ENCODE data around the gene MED8. TPM values are rescaled to one million over a fixed set of nuclear protein-coding genes. Genes with fewer than 3 reads are reported as not detected.

MED8 gene
- total and polyA plus RNA-seq, 12 donors = 10.5 to 32.4 (median 13.9) TPM

DNA sequence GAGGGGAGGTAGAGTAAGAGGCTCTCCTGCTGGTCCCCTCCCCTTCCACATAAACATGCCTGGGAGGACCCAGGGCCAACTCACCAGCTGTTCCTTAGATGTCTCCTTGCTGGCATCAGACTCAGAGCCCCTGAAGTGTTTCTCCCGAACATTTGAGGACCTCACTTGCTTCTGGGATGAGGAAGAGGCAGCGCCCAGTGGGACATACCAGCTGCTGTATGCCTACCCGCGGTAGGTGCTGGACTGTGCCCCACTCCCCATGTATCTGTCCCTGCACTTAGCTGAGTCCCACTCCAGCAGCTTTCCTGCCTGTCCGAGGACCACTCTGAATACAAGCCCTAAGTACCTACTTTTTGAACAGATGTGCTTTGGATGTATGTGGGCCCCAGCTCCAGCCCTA lies 51.6 kb downstream of the MED8 start:
- no peak for ATAC-seq
- Histone ChIP-seq H3K9me3 (no peaks in the 10 kb centered on the region), H3K27ac (no peak overlapping the region), H3K27me3 (no peaks in the 10 kb centered on the region), H3K4me1 (peaks cover 0 to 5% (median 0%) of the 10 kb centered on the region in 9 donors), H3K4me3 (no peak overlapping the region), H3K36me3 (no peaks in the 10 kb centered on the region)
- intact Hi-C loops (cut with DNase I) = no loop called here
- 86 to 89% methylated on average over 5 of the region's 5 CpGs for WGBS, 2 donors
- TF ChIP-seq, protein P1, sequence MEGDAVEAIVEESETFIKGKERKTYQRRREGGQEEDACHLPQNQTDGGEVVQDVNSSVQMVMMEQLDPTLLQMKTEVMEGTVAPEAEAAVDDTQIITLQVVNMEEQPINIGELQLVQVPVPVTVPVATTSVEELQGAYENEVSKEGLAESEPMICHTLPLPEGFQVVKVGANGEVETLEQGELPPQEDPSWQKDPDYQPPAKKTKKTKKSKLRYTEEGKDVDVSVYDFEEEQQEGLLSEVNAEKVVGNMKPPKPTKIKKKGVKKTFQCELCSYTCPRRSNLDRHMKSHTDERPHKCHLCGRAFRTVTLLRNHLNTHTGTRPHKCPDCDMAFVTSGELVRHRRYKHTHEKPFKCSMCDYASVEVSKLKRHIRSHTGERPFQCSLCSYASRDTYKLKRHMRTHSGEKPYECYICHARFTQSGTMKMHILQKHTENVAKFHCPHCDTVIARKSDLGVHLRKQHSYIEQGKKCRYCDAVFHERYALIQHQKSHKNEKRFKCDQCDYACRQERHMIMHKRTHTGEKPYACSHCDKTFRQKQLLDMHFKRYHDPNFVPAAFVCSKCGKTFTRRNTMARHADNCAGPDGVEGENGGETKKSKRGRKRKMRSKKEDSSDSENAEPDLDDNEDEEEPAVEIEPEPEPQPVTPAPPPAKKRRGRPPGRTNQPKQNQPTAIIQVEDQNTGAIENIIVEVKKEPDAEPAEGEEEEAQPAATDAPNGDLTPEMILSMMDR (IDR thresholded peaks at IDR 0.05) = no peak
- no peak for DNase-seq

DNA sequence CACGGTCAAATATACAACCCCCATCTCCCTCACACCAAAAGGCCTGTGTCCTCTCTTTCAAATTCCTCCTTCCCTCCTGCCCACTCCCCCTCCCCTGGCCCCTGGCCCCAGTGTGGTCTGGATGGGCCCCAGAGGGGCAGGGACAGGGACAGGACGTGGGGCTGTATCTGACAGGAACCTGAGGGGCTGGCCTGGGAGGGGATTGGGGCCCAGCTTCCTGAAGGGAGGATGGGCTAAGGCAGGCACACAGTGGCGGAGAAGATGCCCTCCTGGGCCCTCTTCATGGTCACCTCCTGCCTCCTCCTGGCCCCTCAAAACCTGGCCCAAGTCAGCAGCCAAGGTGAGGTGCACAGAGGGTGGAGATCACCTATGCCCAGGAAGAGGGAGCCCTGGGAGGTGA lies 52.0 kb downstream of the MED8 start, which contains the start of gene MPL:
TSS of gene MPL (plus strand) at position 231 of the 400 bp plus-strand sequence. CDS start at position 262, 31 bp downstream.
- H3K36me3 ChIP-seq = no peaks in the 10 kb centered on the region
- intact Hi-C loops (cut with DNase I) = no loop called here
- peaks cover 0 to 5% (median 0%) of the 10 kb centered on the region in 9 donors for H3K4me1 ChIP-seq
- H3K27me3 ChIP-seq = no peaks in the 10 kb centered on the region
- DNase-seq = no peak
- TF ChIP-seq, protein P1 (IDR thresholded peaks at IDR 0.05) = no peak
- 61 to 66% methylated on average over 3 of the region's 3 CpGs for WGBS, 2 donors
- no peak within 1 kb of the TSS for H3K4me3 ChIP-seq
- peak in 2 of 8 donors; percentile 8 to 29 for ATAC-seq
- no peaks in the 10 kb centered on the region for H3K9me3 ChIP-seq
- no peak within 1 kb of the TSS for H3K27ac ChIP-seq

DNA sequence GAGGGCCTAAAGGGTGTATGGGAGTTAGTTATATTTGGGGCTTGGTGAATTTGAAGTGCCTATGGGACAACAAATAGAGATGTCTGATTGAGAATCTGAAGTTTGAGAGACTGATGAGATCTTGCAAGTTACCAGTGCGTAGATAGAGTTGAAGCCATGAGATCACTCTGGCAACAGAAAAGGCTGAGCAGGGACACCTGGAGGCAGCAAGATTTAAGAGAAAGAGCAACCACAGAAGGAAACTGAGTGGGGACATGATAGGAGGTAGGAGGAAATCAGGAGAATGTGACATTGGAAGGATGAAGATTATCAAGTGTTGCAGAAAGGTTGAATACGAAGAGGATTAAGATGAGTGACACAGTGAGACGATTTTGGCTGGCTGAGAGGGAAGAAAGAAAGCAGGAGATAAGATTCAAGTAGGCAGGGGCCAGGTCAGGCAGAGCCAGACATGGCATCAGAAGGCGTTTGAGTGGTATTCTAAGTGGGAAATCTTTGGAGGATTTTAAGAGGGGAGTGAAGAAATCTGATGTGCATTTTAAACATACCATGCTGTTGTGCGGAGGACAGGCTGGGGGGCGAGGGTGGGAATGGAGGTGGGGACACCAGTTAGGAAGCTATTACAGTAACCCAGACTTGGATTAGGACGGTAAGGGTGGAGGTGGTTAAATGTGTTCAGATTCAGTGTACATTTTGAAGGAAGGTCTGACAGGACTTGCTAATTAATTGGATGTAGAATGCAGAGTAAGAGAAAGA lies 55.0 kb downstream of the MED8 start:
- WGBS, 2 donors = 52 to 63% methylated on average over 7 of the region's 7 CpGs

More for the DNA sequence above, 55.0 kb downstream of the MED8 start:
- TF ChIP-seq, protein P1 (IDR thresholded peaks at IDR 0.05) = peak in 2 of 9 donors; percentile 8 to 12
- Histone ChIP-seq H3K27me3 (no peaks in the 10 kb centered on the region), H3K27ac (no peak overlapping the region), H3K9me3 (no peaks in the 10 kb centered on the region), H3K4me1 (peaks cover 7 to 17% (median 14%) of the 10 kb centered on the region in 9 donors), H3K4me3 (no peak overlapping the region), H3K36me3 (no peaks in the 10 kb centered on the region)
- ATAC-seq (no peak), DNase-seq (no peak)
- intact Hi-C loops (cut with DNase I) = no loop called here

Small RNAs within 50 kb of the gene (microRNA-seq; reads per million reads assigned to microRNA genes)
- 0.60 to 1.0 reads per million in 2 donors for gene MIR6734

Other genes with a start within 250 kb of the MED8 start
- 10 to 100 TPM; 18.8 to 35.9 (median 25.9) TPM for gene EBNA1BP2, start 217.5 kb downstream of the MED8 start, total RNA-seq
- 100 to 1,000 TPM in 1 of 2 donors, 10 to 100 TPM in 1; 22.1 to 121 TPM for gene EBNA1BP2, start 217.5 kb downstream of the MED8 start, polyA plus RNA-seq
- gene CFAP57, start 217.5 kb downstream of the MED8 start, total RNA-seq = under 1 TPM in 5 of 10 donors, not detected in 5; 0.10 to 0.35 (median 0.16) TPM
- gene CFAP57, start 217.5 kb downstream of the MED8 start, polyA plus RNA-seq = under 1 TPM; 0.09 to 0.29 TPM
- under 1 TPM in 5 of 10 donors, not detected in 5; 0.15 to 0.37 (median 0.26) TPM for gene TMEM125, start 119.8 kb downstream of the MED8 start, total RNA-seq
- under 1 TPM in 1 of 2 donors, not detected in 1; 0.16 TPM for gene TMEM125, start 119.8 kb downstream of the MED8 start, polyA plus RNA-seq
- gene C1orf210, start 104.2 kb downstream of the MED8 start, total RNA-seq = not detected
- gene C1orf210, start 104.2 kb downstream of the MED8 start, polyA plus RNA-seq = not detected
- gene TIE1, start 88.8 kb downstream of the MED8 start, total RNA-seq = 10 to 100 TPM; 19.9 to 55.8 (median 28.4) TPM
- gene TIE1, start 88.8 kb downstream of the MED8 start, polyA plus RNA-seq = 10 to 100 TPM; 38.7 to 43.7 TPM
- 1 to 10 TPM in 1 of 10 donors, under 1 TPM in 9; 0.21 to 1.2 (median 0.42) TPM for gene MPL, start 52.0 kb downstream of the MED8 start, total RNA-seq
- under 1 TPM; 0.03 to 0.22 TPM for gene MPL, start 52.0 kb downstream of the MED8 start, polyA plus RNA-seq
- gene CDC20, start 30.8 kb downstream of the MED8 start, total RNA-seq = 1 to 10 TPM in 6 of 10 donors, under 1 TPM in 4; 0.15 to 9.6 (median 1.5) TPM
- gene CDC20, start 30.8 kb downstream of the MED8 start, polyA plus RNA-seq = 1 to 10 TPM in 1 of 2 donors, under 1 TPM in 1; 0.49 to 1.2 TPM
- 10 to 100 TPM; 18.4 to 49.3 (median 28.3) TPM for gene ELOVL1, start 21.8 kb downstream of the MED8 start, total RNA-seq
- gene ELOVL1, start 21.8 kb downstream of the MED8 start, polyA plus RNA-seq = 10 to 100 TPM; 24.3 to 82.0 TPM
- 10 to 100 TPM; 20.5 to 38.3 (median 26.0) TPM for gene SZT2, start 99 bp upstream of the MED8 start, total RNA-seq
- 10 to 100 TPM in 1 of 2 donors, 1 to 10 TPM in 1; 8.6 to 44.0 TPM for gene SZT2, start 99 bp upstream of the MED8 start, polyA plus RNA-seq
- gene HYI, start 64.1 kb upstream of the MED8 start, total RNA-seq = 10 to 100 TPM; 15.9 to 24.4 (median 19.9) TPM
- 10 to 100 TPM; 13.1 to 67.4 TPM for gene HYI, start 64.1 kb upstream of the MED8 start, polyA plus RNA-seq
- gene PTPRF, start 141.1 kb upstream of the MED8 start, total RNA-seq = 10 to 100 TPM in 1 of 10 donors, 1 to 10 TPM in 9; 2.5 to 10.3 (median 5.0) TPM
- gene PTPRF, start 141.1 kb upstream of the MED8 start, polyA plus RNA-seq = 1 to 10 TPM; 1.7 to 2.6 TPM